Naive thymus-derived CD4-positive, alpha-beta T cell (primary cell): Measurements from ENCODE around the gene TNRC6B. TPM values are rescaled to one million over a fixed set of nuclear protein-coding genes. Genes with fewer than 3 reads are reported as not detected.
"Not testable (repeated sequence)": the region's sequence is repeated elsewhere in the genome, so short reads cannot be mapped to it uniquely, and the experiment has no call there.

Source experiments
- ATAC-seq: fragments of 150-1000 bp; cut with Tn5 transposase; 2 replicates; pipeline ENCODE4 v1.10.0; 2021; ENCODE audit warnings: mild to moderate bottlenecking, moderate library complexity
- CTCF ChIA-PET: fragments of 350-600 bp; sonication (Branson Sonifier 250); formaldehyde crosslinking; loops from one replicate; lab custom pipeline; 2021; ENCODE audit warnings: antibody characterized with exemption; lab: Charles Lee
- POLR2A ChIA-PET: fragments of 350-600 bp; sonication (Branson Sonifier 250); formaldehyde crosslinking; loops from one replicate; lab custom pipeline; 2021; ENCODE audit warnings: antibody characterized with exemption, inconsistent platforms; lab: Charles Lee
- DNase-seq, 9 donors: peaks; one replicate each; pipeline versions ENCODE4 v3.0.0 to v3.0.0-alpha.2; 2020 to 2022; ENCODE audit warnings: mixed read lengths in 1 of 9
- H3K27ac ChIP-seq: one replicate; pipeline ENCODE4 v1.7.0; 2013; ENCODE audit warnings: mild to moderate bottlenecking, low read depth, low read length, moderate library complexity
- H3K27me3 ChIP-seq, 2 donors: one replicate each; pipeline ENCODE4 v1.7.0; 2013; ENCODE audit warnings: low read length in 2 of 2, mild to moderate bottlenecking in 2 of 2, moderate library complexity in 2 of 2; ENCODE audit not compliant: control insufficient read depth in 2 of 2, insufficient read depth in 2 of 2
- H3K36me3 ChIP-seq, 3 experiments: 1 replicate in 2 of 3; 2 replicates in 1 of 3; pipeline ENCODE4 v1.7.0; 2013; ENCODE audit warnings: low read length in 3 of 3, mild to moderate bottlenecking in 3 of 3, moderate library complexity in 1 of 3; ENCODE audit not compliant: insufficient read depth in 3 of 3, control insufficient read depth in 2 of 3
- H3K4me1 ChIP-seq, 2 donors: one replicate each; pipeline ENCODE4 v1.7.0; 2013; ENCODE audit warnings: low read length in 2 of 2, mild to moderate bottlenecking in 2 of 2, moderate library complexity in 1 of 2; ENCODE audit not compliant: control insufficient read depth in 2 of 2, insufficient read depth in 2 of 2
- H3K4me3 ChIP-seq: 2 replicates; pipeline ENCODE4 v1.7.0; 2013; ENCODE audit warnings: mild to moderate bottlenecking, low read length
- H3K9me3 ChIP-seq, 3 experiments: 1 replicate in 2 of 3; 2 replicates in 1 of 3; pipeline ENCODE4 v1.7.0; 2013; ENCODE audit warnings: low read length in 3 of 3; ENCODE audit not compliant: control insufficient read depth in 2 of 3
- H3K27ac Mint-ChIP-seq, 9 donors: one replicate each; pipeline ENCODE4 v1.8.0; 2020 to 2022; ENCODE audit warnings: mixed read lengths in 9 of 9, mild to moderate bottlenecking in 8 of 9, moderate library complexity in 5 of 9, inconsistent platforms in 2 of 9
- H3K27me3 Mint-ChIP-seq, 5 donors: one replicate each; pipeline ENCODE4 v1.8.0; 2021 to 2022; ENCODE audit warnings: mixed read lengths in 5 of 5, mild to moderate bottlenecking in 1 of 5
- H3K36me3 Mint-ChIP-seq, 5 donors: one replicate each; pipeline ENCODE4 v1.8.0; 2020 to 2022; ENCODE audit warnings: mixed read lengths in 5 of 5, mild to moderate bottlenecking in 3 of 5, inconsistent platforms in 1 of 5
- H3K4me1 Mint-ChIP-seq, 7 donors: one replicate each; pipeline ENCODE4 v1.8.0; 2020 to 2022; ENCODE audit warnings: mixed read lengths in 7 of 7, mild to moderate bottlenecking in 3 of 7, inconsistent platforms in 1 of 7
- H3K4me3 Mint-ChIP-seq, 10 donors: one replicate each; pipeline ENCODE4 v1.8.0; 2020 to 2022; ENCODE audit warnings: mild to moderate bottlenecking in 10 of 10, mixed read lengths in 10 of 10, moderate library complexity in 6 of 10, inconsistent platforms in 2 of 10
- H3K9me3 Mint-ChIP-seq, 11 donors: one replicate each; pipeline ENCODE4 v1.8.0; 2020 to 2022; ENCODE audit warnings: mixed read lengths in 11 of 11, mild to moderate bottlenecking in 4 of 11, inconsistent platforms in 1 of 11, moderate library complexity in 1 of 11
- intact Hi-C, 2 donors: fragments of 100-400 bp; cut with micrococcal nuclease; formaldehyde crosslinking; loops; one replicate each; pipeline ENCODE4 v1.15.1; 2023
- polyA plus RNA-seq, 2 donors: library from polyadenylated mRNA; unstranded; fragments of 300-500 nt; fragmentation: Illumina TruSeq; gene quantifications; one replicate each; pipeline ENCODE4 v1.2.3, GENCODE V29; 2021
- total RNA-seq, 6 experiments: library from RNA in 5 of 6; stranded (reverse) in 5 of 6; gene quantifications; 1 replicate in 5 of 6; 2 replicates in 1 of 6; pipeline ENCODE4 v1.2.3 and lab custom pipeline; 2021 to 2026

TNRC6B gene
- total and polyA plus RNA-seq, 7 experiments from 2014 or later, result 67.4 to 165 (median 136) TPM

- H3K4me1 Mint-ChIP-seq, result peaks cover 49 to 96% (median 80%) of the 10 kb centered on the region in 7 donors
- DNase-seq, H3K4me3 ChIP-seq, H3K36me3 ChIP-seq, intact Hi-C loops, H3K9me3 Mint-ChIP-seq, H3K9me3 ChIP-seq, H3K27ac ChIP-seq, H3K27me3 ChIP-seq, H3K27me3 Mint-ChIP-seq, ATAC-seq: not testable (repeated sequence)
- peaks cover 0 to 13% (median 0%) of the 10 kb centered on the region in 5 donors for H3K36me3 Mint-ChIP-seq
- H3K27ac Mint-ChIP-seq, result peak overlapping the region in 7 of 9 donors; percentile 30 to 86 (median 74)
- H3K4me1 ChIP-seq, result peaks cover 10 to 55% of the 10 kb centered on the region in 2 donors
- ChIA-PET POLR2A (interaction anchor here (1.0 kb wide), 1 partner anchor 8 kb away, joined by 3 read pairs; no protein-coding TSS in a partner anchor), CTCF (interaction anchor here (1.5 kb wide), 1 partner anchor 172 kb away, joined by 3 read pairs; no protein-coding TSS in a partner anchor)
- peak overlapping the region in 3 of 10 donors; percentile 1 to 18 (median 13) for H3K4me3 Mint-ChIP-seq
These were observed 19.7 kb downstream of the TNRC6B start for GRCh38 chr22:40197421-40197820.

DNA sequence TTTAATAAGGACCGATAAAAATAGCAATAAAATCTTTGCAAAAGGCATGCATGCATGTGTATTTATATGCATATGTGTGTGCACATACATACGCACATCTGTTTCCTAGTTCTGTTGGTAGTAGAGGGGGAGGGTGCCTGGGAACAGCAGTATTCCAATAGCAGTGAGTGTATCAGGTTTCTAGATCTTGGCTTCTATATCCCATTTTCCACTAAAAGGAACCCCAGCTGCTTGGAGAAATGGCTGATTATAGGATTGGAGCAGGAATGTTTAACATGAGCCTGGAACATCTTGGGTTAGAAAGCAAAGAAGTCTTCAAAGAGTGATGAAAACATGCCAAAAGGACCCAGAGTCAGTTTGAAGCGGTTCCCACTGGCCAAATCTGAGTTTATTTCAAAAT, 21.0 kb downstream of the TNRC6B start:
- Histone ChIP-seq H3K27me3 (no peaks in the 10 kb centered on the region), H3K9me3 (no peaks in the 10 kb centered on the region), H3K36me3 (no peaks in the 10 kb centered on the region), H3K4me1 (peaks cover 23 to 61% of the 10 kb centered on the region in 2 donors), H3K4me3 (no peak overlapping the region), H3K27ac (no peak overlapping the region)
- intact Hi-C loops, result no loop called here
- no peak for DNase-seq
- peaks cover 0 to 13% (median 0%) of the 10 kb centered on the region in 5 donors for H3K36me3 Mint-ChIP-seq
- peak overlapping the region in 2 of 10 donors; percentile 2 to 27 for H3K4me3 Mint-ChIP-seq
- no peak for ATAC-seq
- peaks cover 51 to 96% (median 80%) of the 10 kb centered on the region in 7 donors for H3K4me1 Mint-ChIP-seq
- CTCF ChIA-PET, result no interaction called here
- H3K9me3 Mint-ChIP-seq, result no peaks in the 10 kb centered on the region
- peak overlapping the region in 7 of 9 donors; percentile 33 to 87 (median 84) for H3K27ac Mint-ChIP-seq
- POLR2A ChIA-PET, result interaction anchor here (0.8 to 1.5 kb wide), 2 partner anchors 19 to 153 kb away, joined by 3 read pairs; no protein-coding TSS in a partner anchor
- no peaks in the 10 kb centered on the region for H3K27me3 Mint-ChIP-seq

DNA sequence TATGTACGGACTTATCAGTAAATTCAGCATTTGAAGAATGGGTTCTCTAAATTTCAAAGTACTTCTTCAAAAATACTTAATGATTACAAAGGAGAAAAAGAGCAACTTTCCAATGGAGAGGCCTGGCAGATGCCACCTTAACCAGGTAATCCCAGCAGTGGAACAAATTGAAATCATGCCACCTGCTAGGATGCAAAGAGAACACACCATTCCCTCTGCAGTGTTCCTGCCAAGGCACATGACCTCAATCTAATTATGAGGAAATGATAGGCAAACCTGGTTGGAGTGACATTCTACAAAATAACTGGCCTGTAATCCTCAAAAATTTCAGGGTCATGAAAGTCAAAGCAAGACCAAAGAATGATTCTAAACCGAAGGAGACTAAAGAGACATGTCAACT, 21.5 kb downstream of the TNRC6B start:
- Histone ChIP-seq H3K27me3 (no peaks in the 10 kb centered on the region), H3K36me3 (no peaks in the 10 kb centered on the region), H3K9me3 (no peaks in the 10 kb centered on the region), H3K4me1 (peaks cover 28 to 61% of the 10 kb centered on the region in 2 donors), H3K27ac (no peak overlapping the region), H3K4me3 (no peak overlapping the region)
- Mint-ChIP-seq H3K4me1 (peaks cover 51 to 96% (median 80%) of the 10 kb centered on the region in 7 donors), H3K4me3 (peak overlapping the region in 3 of 10 donors; percentile 2 to 27 (median 19)), H3K36me3 (peaks cover 0 to 13% (median 0%) of the 10 kb centered on the region in 5 donors), H3K27me3 (no peaks in the 10 kb centered on the region), H3K27ac (peak overlapping the region in 8 of 9 donors; percentile 33 to 87 (median 74)), H3K9me3 (no peaks in the 10 kb centered on the region)
- ChIA-PET POLR2A (interaction anchor here (0.8 to 1.5 kb wide), 2 partner anchors 20 to 154 kb away, joined by 3 read pairs; no protein-coding TSS in a partner anchor), CTCF (no interaction called here)
- DNase-seq (no peak), ATAC-seq (no peak)
- intact Hi-C loops, result no loop called here

DNA sequence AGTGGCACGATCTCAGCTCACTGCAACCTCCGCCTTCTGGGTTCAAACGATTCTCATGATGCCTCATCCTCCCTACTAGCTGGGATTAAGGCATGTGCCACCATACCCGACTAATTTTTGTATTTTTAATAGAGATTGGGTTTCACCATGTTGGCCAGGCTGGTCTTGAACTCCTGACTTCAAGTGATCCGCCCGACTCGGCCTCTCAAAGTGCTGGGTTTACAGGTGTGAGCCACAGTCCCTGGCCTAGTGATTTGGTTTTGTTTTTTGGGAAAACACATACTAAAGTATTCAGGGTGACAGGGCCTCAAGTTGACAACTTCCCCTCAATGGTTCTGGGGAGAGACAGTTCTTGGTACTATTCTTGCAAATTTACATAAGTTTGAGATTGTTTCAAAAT, 22.1 kb downstream of the TNRC6B start:
- Mint-ChIP-seq H3K4me3 (peak overlapping the region in 3 of 10 donors; percentile 19 to 27 (median 19)), H3K4me1 (peaks cover 52 to 96% (median 80%) of the 10 kb centered on the region in 7 donors), H3K36me3 (peaks cover 0 to 13% (median 0%) of the 10 kb centered on the region in 5 donors), H3K27ac (peak overlapping the region in 8 of 9 donors; percentile 33 to 87 (median 70)), H3K27me3 (no peaks in the 10 kb centered on the region), H3K9me3 (no peaks in the 10 kb centered on the region)
- no peak overlapping the region for H3K4me3 ChIP-seq
- H3K27me3 ChIP-seq, result no peaks in the 10 kb centered on the region
- DNase-seq (no peak), ATAC-seq (no peak)
- intact Hi-C loops, result loop anchor here (5.0 kb wide), 3 partner anchors 42 to 147 kb away; partner anchors contain the start of gene ADSL (in 1 of the 2)
- H3K9me3 ChIP-seq, result no peaks in the 10 kb centered on the region
- H3K36me3 ChIP-seq, result no peaks in the 10 kb centered on the region
- CTCF ChIA-PET, result no interaction called here
- POLR2A ChIA-PET, result no interaction called here
- H3K4me1 ChIP-seq, result peaks cover 31 to 61% of the 10 kb centered on the region in 2 donors
- no peak overlapping the region for H3K27ac ChIP-seq

DNA sequence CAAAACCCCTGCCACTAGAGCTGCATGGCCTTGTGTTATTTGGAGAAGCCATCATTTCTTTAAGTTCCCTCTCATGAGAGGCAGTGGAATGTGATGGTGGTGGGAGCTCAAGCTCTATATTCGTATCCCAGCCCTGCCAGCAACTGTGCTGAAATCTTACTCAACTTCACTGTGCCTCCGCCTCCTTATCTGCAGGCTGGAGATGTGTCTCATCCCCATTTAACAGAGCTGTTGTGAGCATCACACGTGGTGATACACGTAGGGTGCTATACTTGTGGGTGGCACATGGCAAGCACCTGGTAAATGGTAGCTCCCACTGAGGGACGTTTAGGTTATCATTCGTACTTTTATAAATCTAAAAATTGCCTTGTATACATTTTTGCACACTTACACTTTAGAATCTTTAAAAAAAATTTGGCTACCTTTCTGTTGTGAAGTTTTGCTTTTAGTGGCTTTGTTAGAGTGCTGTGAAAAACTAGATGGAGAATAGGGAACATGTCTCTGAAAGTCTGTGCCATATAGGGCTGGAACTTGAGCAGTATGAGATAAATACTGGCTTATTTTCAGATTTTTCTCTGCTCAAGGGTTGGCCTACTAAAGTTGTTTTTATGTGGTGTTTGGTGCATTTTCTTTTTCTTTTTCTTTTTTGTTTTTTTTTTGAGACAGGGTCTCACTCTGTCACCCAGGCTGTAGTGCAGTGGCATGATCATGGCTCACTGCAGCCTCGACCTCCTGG, 23.2 kb downstream of the TNRC6B start:
- no peaks in the 10 kb centered on the region for H3K9me3 Mint-ChIP-seq
- Histone ChIP-seq H3K27me3 (no peaks in the 10 kb centered on the region), H3K9me3 (no peaks in the 10 kb centered on the region), H3K36me3 (no peaks in the 10 kb centered on the region), H3K4me1 (peaks cover 31 to 63% of the 10 kb centered on the region in 2 donors), H3K27ac (peak overlapping the region; percentile 28), H3K4me3 (no peak overlapping the region)
- intact Hi-C loops, result loop anchor here (5.0 kb wide), 3 partner anchors 41 to 146 kb away; partner anchors contain the start of gene ADSL (in 1 of the 2)
- DNase-seq (no peak), ATAC-seq (peak; percentile 58)
- peaks cover 0 to 13% (median 0%) of the 10 kb centered on the region in 5 donors for H3K36me3 Mint-ChIP-seq
- peak overlapping the region in 7 of 9 donors; percentile 52 to 92 (median 77) for H3K27ac Mint-ChIP-seq
- peak overlapping the region in 1 of 10 donors; percentile 27 for H3K4me3 Mint-ChIP-seq
- ChIA-PET POLR2A (interaction anchor here (0.9 kb wide), 1 partner anchor 12 kb away, joined by 3 read pairs; no protein-coding TSS in a partner anchor), CTCF (interaction anchor here (0.6 kb wide), 1 partner anchor 667 kb away, joined by 3 read pairs; no protein-coding TSS in a partner anchor)
- peaks cover 54 to 92% (median 83%) of the 10 kb centered on the region in 7 donors for H3K4me1 Mint-ChIP-seq
- no peaks in the 10 kb centered on the region for H3K27me3 Mint-ChIP-seq

DNA sequence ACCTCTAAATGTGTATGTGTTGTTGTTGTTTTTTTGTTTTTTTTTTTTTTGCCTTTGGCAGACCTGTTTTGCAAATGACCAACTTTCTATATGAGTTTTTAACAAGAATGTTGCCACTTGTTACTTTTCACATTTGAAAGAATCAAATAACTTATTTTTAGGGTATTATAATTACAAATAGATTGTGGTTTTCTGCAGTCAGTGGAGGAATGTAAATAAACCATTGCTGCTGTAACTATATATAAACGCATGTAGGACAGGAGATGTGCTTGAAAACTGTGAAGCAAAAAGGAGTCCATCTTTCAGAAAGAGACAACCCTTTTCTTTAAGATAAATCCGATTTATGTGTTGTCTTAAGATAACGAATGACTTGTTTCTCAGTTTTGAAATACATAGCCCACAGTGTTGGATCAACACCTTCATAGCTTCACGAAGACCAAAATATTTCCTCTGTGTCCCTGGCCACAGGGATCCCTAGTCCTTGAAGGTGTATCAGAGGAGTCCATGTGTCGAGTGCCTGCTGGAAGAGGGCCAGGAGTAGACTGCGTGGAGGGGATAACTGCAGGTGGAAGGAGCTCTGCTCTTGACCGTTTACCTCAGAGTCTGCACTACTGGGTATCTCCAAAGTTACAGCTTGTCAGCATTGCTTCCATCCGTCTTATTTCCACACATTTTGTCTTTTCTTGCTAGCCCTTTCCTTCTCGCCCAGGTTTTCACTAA, 24.7 kb downstream of the TNRC6B start:
- Mint-ChIP-seq H3K36me3 (peaks cover 0 to 11% (median 1%) of the 10 kb centered on the region in 5 donors), H3K27me3 (no peaks in the 10 kb centered on the region), H3K4me3 (peak overlapping the region in 7 of 10 donors; percentile 17 to 73 (median 62)), H3K9me3 (no peaks in the 10 kb centered on the region), H3K27ac (peak overlapping the region in 8 of 9 donors; percentile 78 to 95 (median 88)), H3K4me1 (peaks cover 48 to 88% (median 80%) of the 10 kb centered on the region in 7 donors)
- Histone ChIP-seq H3K4me1 (peaks cover 24 to 52% of the 10 kb centered on the region in 2 donors), H3K4me3 (no peak overlapping the region), H3K27me3 (no peaks in the 10 kb centered on the region), H3K27ac (peak overlapping the region; percentile 54), H3K9me3 (no peaks in the 10 kb centered on the region), H3K36me3 (no peaks in the 10 kb centered on the region)
- CTCF ChIA-PET, result interaction anchor here (1.0 to 2.0 kb wide), 3 partner anchors 9 to 146 kb away, joined by 3 to 6 read pairs (median 3); no protein-coding TSS in a partner anchor
- intact Hi-C loops, result loop anchor here (2.0 to 5.0 kb wide), 4 partner anchors 14 to 145 kb away; partner anchors contain the start of gene ADSL (in 1 of the 2)
- no peak for ATAC-seq
- DNase-seq, result no peak
- POLR2A ChIA-PET, result interaction anchor here (0.5 to 2.0 kb wide), 8 partner anchors 9 to 158 kb away, joined by 3 to 10 read pairs (median 4); no protein-coding TSS in a partner anchor
